ENCODE measurements around the gene TRUB1.

The TRUB1 gene

GRCh38 chr10:114957673-114958072 lies 19.7 kb downstream of the TRUB1 start:
- Histone ChIP-seq H3K36me3 (replicated peaks; ENCODE audit: low read depth, low read length) (peaks cover 5% of the 10 kb centered on the region), H3K27me3 (ENCODE audit: low read depth, low read length) (no peaks in the 10 kb centered on the region), H3K4me1 (ENCODE audit: low read length) (no peaks in the 10 kb centered on the region; the same call in 1 of the 2 replicates), H3K9ac (ENCODE audit: low read length) (no peak overlapping the region), H4K20me1 (ENCODE audit: insufficient read depth, low read length) (0 out of 2 replicates have a peak, but pooled peaks cover 5% of the 10 kb centered on the region), H3K4me3 (ENCODE audit: low read length) (no peak overlapping the region), H3K27ac (ENCODE audit: low read length) (no peak overlapping the region), H3K79me2 (ENCODE audit: low read length) (no peaks in the 10 kb centered on the region; the same call in 1 of the 2 replicates), H3K4me2 (ENCODE audit: low read length) (no peak overlapping the region), H2AFZ (ENCODE audit: low read depth, low read length) (no peak overlapping the region), H3K9me3 (ENCODE audit: insufficient read depth, low read length) (no peaks in the 10 kb centered on the region)
- TF ChIP-seq CTCF (IDR thresholded peaks at IDR 0.05; ENCODE audit: low read depth, low read length), result no peak
- no peak for TF ChIP-seq EZH2phosphoT487 (IDR thresholded peaks at IDR 0.05; ENCODE audit: low read depth)

- TF ChIP-seq EZH2phosphoT487 (IDR thresholded peaks at IDR 0.05; ENCODE audit: low read depth) (no peak), CTCF (IDR thresholded peaks at IDR 0.05; ENCODE audit: low read depth, low read length) (no peak)
- peaks cover 13% of the 10 kb centered on the region for H3K36me3 ChIP-seq (replicated peaks; ENCODE audit: low read depth, low read length)
- no peaks in the 10 kb centered on the region for H4K20me1 ChIP-seq (ENCODE audit: insufficient read depth, low read length)
- no peaks in the 10 kb centered on the region for H3K4me1 ChIP-seq (ENCODE audit: low read length)
- no peak overlapping the region for H3K4me2 ChIP-seq (ENCODE audit: low read length)
- H3K4me3 ChIP-seq (ENCODE audit: low read length), result no peak overlapping the region
- H3K27ac ChIP-seq (ENCODE audit: low read length), result no peak overlapping the region
- H2AFZ ChIP-seq (ENCODE audit: low read depth, low read length), result no peak overlapping the region
- H3K79me2 ChIP-seq (ENCODE audit: low read length), result peaks cover 4% of the 10 kb centered on the region; the same call in 1 of the 2 replicates
- no peak overlapping the region for H3K9ac ChIP-seq (ENCODE audit: low read length)
- no peaks in the 10 kb centered on the region for H3K9me3 ChIP-seq (ENCODE audit: insufficient read depth, low read length)
- no peaks in the 10 kb centered on the region for H3K27me3 ChIP-seq (ENCODE audit: low read depth, low read length)
These were observed 24.4 kb downstream of the TRUB1 start for GRCh38 chr10:114962441-114962840.

GRCh38 chr10:114963908-114964307 lies 25.9 kb downstream of the TRUB1 start:
- Histone ChIP-seq H3K27ac (ENCODE audit: low read length) (no peak overlapping the region), H3K9ac (ENCODE audit: low read length) (no peak overlapping the region), H3K4me2 (ENCODE audit: low read length) (no peak overlapping the region), H3K4me3 (ENCODE audit: low read length) (no peak overlapping the region), H3K27me3 (ENCODE audit: low read depth, low read length) (no peaks in the 10 kb centered on the region), H4K20me1 (ENCODE audit: insufficient read depth, low read length) (no peaks in the 10 kb centered on the region), H3K9me3 (ENCODE audit: insufficient read depth, low read length) (no peaks in the 10 kb centered on the region), H3K36me3 (replicated peaks; ENCODE audit: low read depth, low read length) (peaks cover 13% of the 10 kb centered on the region), H3K4me1 (ENCODE audit: low read length) (no peaks in the 10 kb centered on the region), H2AFZ (ENCODE audit: low read depth, low read length) (no peak overlapping the region), H3K79me2 (ENCODE audit: low read length) (peaks cover 11% of the 10 kb centered on the region; the same call in 1 of the 2 replicates)
- TF ChIP-seq EZH2phosphoT487 (IDR thresholded peaks at IDR 0.05; ENCODE audit: low read depth) (no peak), CTCF (IDR thresholded peaks at IDR 0.05; ENCODE audit: low read depth, low read length) (no peak)

- no peak overlapping the region for H3K4me2 ChIP-seq (ENCODE audit: low read length)
- peaks cover 15% of the 10 kb centered on the region for H3K36me3 ChIP-seq (replicated peaks; ENCODE audit: low read depth, low read length)
- H3K27me3 ChIP-seq (ENCODE audit: low read depth, low read length), result no peaks in the 10 kb centered on the region
- H4K20me1 ChIP-seq (ENCODE audit: insufficient read depth, low read length), result no peaks in the 10 kb centered on the region
- H3K27ac ChIP-seq (ENCODE audit: low read length), result no peak overlapping the region
- no peak overlapping the region for H3K9ac ChIP-seq (ENCODE audit: low read length)
- H3K79me2 ChIP-seq (ENCODE audit: low read length), result peaks cover 11% of the 10 kb centered on the region; the same call in 1 of the 2 replicates
- no peaks in the 10 kb centered on the region for H3K9me3 ChIP-seq (ENCODE audit: insufficient read depth, low read length)
- no peak overlapping the region for H2AFZ ChIP-seq (ENCODE audit: low read depth, low read length)
- H3K4me3 ChIP-seq (ENCODE audit: low read length), result no peak overlapping the region
- no peaks in the 10 kb centered on the region for H3K4me1 ChIP-seq (ENCODE audit: low read length)
- TF ChIP-seq EZH2phosphoT487 (IDR thresholded peaks at IDR 0.05; ENCODE audit: low read depth) (no peak), CTCF (IDR thresholded peaks at IDR 0.05; ENCODE audit: low read depth, low read length) (no peak)
These were observed 29.1 kb downstream of the TRUB1 start for GRCh38 chr10:114967071-114967470.

Data from OCI-LY3 (cell line).